ENCODE results near the gene MAPK11. TPM values are rescaled to one million over a fixed set of nuclear protein-coding genes. Genes with fewer than 3 reads are reported as not detected.

The MAPK11 gene
- total and polyA plus RNA-seq, 9 of the 15 experiments (the other 6 are each of a cell fraction or from before 2014, with no cell fraction given): 0.06 to 14.6 (median 5.3) TPM

- TF ChIP-seq HMBOX1 (IDR thresholded peaks at IDR 0.05) (no peak), HMGN3 (IDR thresholded peaks at IDR 0.05; ENCODE audit: borderline replicate concordance, extremely low read depth, insufficient read length, low read depth, low read length) (no peak), CXXC5 (CRISPR knock-in tag; IDR thresholded peaks at IDR 0.05) (peak; percentile 38; the same call in 1 of the 2 replicates), MECOM (CRISPR knock-in tag; IDR thresholded peaks at IDR 0.05) (no peak), TCF15 (CRISPR knock-in tag; IDR thresholded peaks at IDR 0.05) (no peak), HBP1 (CRISPR knock-in tag; IDR thresholded peaks at IDR 0.05) (no peak), MAFF (IDR thresholded peaks at IDR 0.05; ENCODE audit: low read length) (no peak), FOXP1 (CRISPR knock-in tag; IDR thresholded peaks at IDR 0.05) (0 out of 2 replicates have a peak, but pooled peaks have one; percentile 53), HMGXB4 (CRISPR knock-in tag; IDR thresholded peaks at IDR 0.05) (0 out of 2 replicates have a peak, but pooled peaks have one; percentile 42), ZNF280A (IDR thresholded peaks at IDR 0.05; ENCODE audit: low read depth, partially characterized antibody) (no peak), ZNF707 (CRISPR knock-in tag; conservative IDR thresholded peaks at IDR 0.05) (no peak), HNRNPUL1 (IDR thresholded peaks at IDR 0.05; ENCODE audit: low read length) (no peak)
- TF ChIP-seq, protein P1, sequence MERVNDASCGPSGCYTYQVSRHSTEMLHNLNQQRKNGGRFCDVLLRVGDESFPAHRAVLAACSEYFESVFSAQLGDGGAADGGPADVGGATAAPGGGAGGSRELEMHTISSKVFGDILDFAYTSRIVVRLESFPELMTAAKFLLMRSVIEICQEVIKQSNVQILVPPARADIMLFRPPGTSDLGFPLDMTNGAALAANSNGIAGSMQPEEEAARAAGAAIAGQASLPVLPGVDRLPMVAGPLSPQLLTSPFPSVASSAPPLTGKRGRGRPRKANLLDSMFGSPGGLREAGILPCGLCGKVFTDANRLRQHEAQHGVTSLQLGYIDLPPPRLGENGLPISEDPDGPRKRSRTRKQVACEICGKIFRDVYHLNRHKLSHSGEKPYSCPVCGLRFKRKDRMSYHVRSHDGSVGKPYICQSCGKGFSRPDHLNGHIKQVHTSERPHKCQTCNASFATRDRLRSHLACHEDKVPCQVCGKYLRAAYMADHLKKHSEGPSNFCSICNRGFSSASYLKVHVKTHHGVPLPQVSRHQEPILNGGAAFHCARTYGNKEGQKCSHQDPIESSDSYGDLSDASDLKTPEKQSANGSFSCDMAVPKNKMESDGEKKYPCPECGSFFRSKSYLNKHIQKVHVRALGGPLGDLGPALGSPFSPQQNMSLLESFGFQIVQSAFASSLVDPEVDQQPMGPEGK (CRISPR knock-in tag; IDR thresholded peaks at IDR 0.05; ENCODE audit: borderline replicate concordance): 0 out of 2 replicates have a peak, but pooled peaks have one; percentile 39
- TF ChIP-seq, protein P2, sequence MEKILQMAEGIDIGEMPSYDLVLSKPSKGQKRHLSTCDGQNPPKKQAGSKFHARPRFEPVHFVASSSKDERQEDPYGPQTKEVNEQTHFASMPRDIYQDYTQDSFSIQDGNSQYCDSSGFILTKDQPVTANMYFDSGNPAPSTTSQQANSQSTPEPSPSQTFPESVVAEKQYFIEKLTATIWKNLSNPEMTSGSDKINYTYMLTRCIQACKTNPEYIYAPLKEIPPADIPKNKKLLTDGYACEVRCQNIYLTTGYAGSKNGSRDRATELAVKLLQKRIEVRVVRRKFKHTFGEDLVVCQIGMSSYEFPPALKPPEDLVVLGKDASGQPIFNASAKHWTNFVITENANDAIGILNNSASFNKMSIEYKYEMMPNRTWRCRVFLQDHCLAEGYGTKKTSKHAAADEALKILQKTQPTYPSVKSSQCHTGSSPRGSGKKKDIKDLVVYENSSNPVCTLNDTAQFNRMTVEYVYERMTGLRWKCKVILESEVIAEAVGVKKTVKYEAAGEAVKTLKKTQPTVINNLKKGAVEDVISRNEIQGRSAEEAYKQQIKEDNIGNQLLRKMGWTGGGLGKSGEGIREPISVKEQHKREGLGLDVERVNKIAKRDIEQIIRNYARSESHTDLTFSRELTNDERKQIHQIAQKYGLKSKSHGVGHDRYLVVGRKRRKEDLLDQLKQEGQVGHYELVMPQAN (IDR thresholded peaks at IDR 0.05; ENCODE audit: borderline replicate concordance): peak; percentile 63; the same call in 1 of the 2 replicates
Observed at GRCh38 chr22:50270666-50271394, 650 bp upstream of the MAPK11 start (continued).

Measured in K562 (cell line).